HepG2 (cell line): Measurements from ENCODE around the gene FBXO5. TPM values are rescaled to one million over a fixed set of nuclear protein-coding genes. Genes with fewer than 3 reads are reported as not detected.

ENCODE experiments used
- ATF4 ChIP-seq, 2 experiments: fragments of 450-650 bp in 1 of 2; sonication (generic) in 1 of 2; formaldehyde crosslinking; IDR thresholded peaks; 2 replicates each; pipeline versions ENCODE4 v1.5.0 to v1.8.0; 2020 to 2022; ENCODE audit warnings: mild to moderate bottlenecking in 1 of 2, missing genetic modification reagents in 1 of 2
- GABPB1 ChIP-seq: IDR thresholded peaks from 2 replicates; pipeline ENCODE4 v1.6.1; 2016; ENCODE audit warnings: mild to moderate bottlenecking, missing genetic modification reagents, moderate library complexity, missing compliant biosample characterization
- HINFP ChIP-seq: sonication (generic); formaldehyde crosslinking; IDR thresholded peaks from 2 replicates; pipeline ENCODE4 v1.4.0; 2020; ENCODE audit warnings: low read depth, mild to moderate bottlenecking, missing genetic modification reagents
- HMGXB3 ChIP-seq: sonication (generic); formaldehyde crosslinking; IDR thresholded peaks from 2 replicates; pipeline ENCODE4 v1.4.0; 2020; ENCODE audit warnings: missing genetic modification reagents, borderline replicate concordance
- KDM6A ChIP-seq: IDR thresholded peaks from 2 replicates; pipeline ENCODE4 v1.6.1; 2016; ENCODE audit warnings: low read depth
- KIAA2018 ChIP-seq: sonication (generic); formaldehyde crosslinking; IDR thresholded peaks from 2 replicates; pipeline ENCODE4 v1.5.0; 2020; ENCODE audit warnings: mild to moderate bottlenecking, missing genetic modification reagents, borderline replicate concordance
- MED8 ChIP-seq: sonication (generic); formaldehyde crosslinking; IDR thresholded peaks from 2 replicates; pipeline ENCODE4 v1.8.1; 2023; ENCODE audit warnings: mild to moderate bottlenecking, missing genetic modification reagents; ENCODE audit not compliant: insufficient replicate concordance
- MYNN ChIP-seq: sonication (generic); formaldehyde crosslinking; IDR thresholded peaks from 2 replicates; pipeline ENCODE4 v1.4.0; 2020; ENCODE audit warnings: mild to moderate bottlenecking, low read depth, missing genetic modification reagents
- TFAP4 ChIP-seq: sonication (generic); IDR thresholded peaks from 2 replicates; pipeline ENCODE4 v1.6.1; 2016; ENCODE audit warnings: low read depth, borderline replicate concordance
- ZNF326 ChIP-seq: sonication (generic); formaldehyde crosslinking; IDR thresholded peaks from 2 replicates; pipeline ENCODE4 v1.4.0; 2020; ENCODE audit warnings: missing genetic modification reagents, borderline replicate concordance
- ZNF776 ChIP-seq: sonication (generic); formaldehyde crosslinking; IDR thresholded peaks from 2 replicates; pipeline ENCODE4 v1.4.0; 2020; ENCODE audit warnings: mild to moderate bottlenecking, missing genetic modification reagents
- polyA plus RNA-seq, 8 experiments: library from polyadenylated mRNA; depleted of rRNA in 3 of 8; stranded (reverse) in 7 of 8; unstranded in 1 of 8; fragments of >200 nt; fragmentation: Illumina TruSeq in 4 of 8; extraction: Trizol in 4 of 8; gene quantifications; 2 replicates each; pipeline versions ENCODE4 v1.2.1 to v1.2.3, GENCODE V29; 2011 to 2016; ENCODE audit warnings: low read depth in 4 of 8, missing spikeins in 1 of 8, mixed read lengths in 1 of 8; ENCODE audit not compliant: insufficient read depth in 1 of 8
- total RNA-seq, 5 experiments: library from RNA; depleted of rRNA; stranded (reverse); fragments of >200 nt; fragmentation: Illumina TruSeq; extraction: Trizol; gene quantifications; 2 replicates each; pipeline ENCODE4 v1.2.3, GENCODE V29; 2016; ENCODE audit warnings: low read depth in 1 of 5

Gene FBXO5
- total and polyA plus RNA-seq, 2 of the 13 experiments (the other 11 are each of a cell fraction or from before 2014, with no cell fraction given), result 15.8 to 41.5 TPM

GRCh38 chr6:153002613-153003365, 19.9 kb upstream of the FBXO5 start, which contains the start of gene MTRF1L (continued):
- peak in 1 of 2 experiments; percentile 38; a peak in 1 of 4 replicates for TF ChIP-seq ATF4 (CRISPR knock-in tag; IDR thresholded peaks at IDR 0.05)
- TF ChIP-seq GABPB1, result peak; percentile 95
- TF ChIP-seq ZNF326 (CRISPR knock-in tag), result no peak
- peak; percentile 13 for TF ChIP-seq MED8 (CRISPR knock-in tag)
- TF ChIP-seq KIAA2018 (CRISPR knock-in tag), result no peak
- no peak for TF ChIP-seq ZNF776 (CRISPR knock-in tag)
- TF ChIP-seq TFAP4, result peak; percentile 22; the same call in 1 of the 2 replicates
- no peak for TF ChIP-seq MYNN (CRISPR knock-in tag)
- TF ChIP-seq HINFP (CRISPR knock-in tag), result peak; percentile 84
- TF ChIP-seq HMGXB3, result peak; percentile 55
- TF ChIP-seq KDM6A (CRISPR knock-in tag), result no peak; the same call in 1 of the 2 replicates
